HEK293 (cell line): ENCODE data around the gene ABHD17B.

Source experiments
- CTCF ChIA-PET: fragments of 350-600 bp; formaldehyde crosslinking; extraction: SDS; loops from one replicate; lab custom pipeline; 2021; ENCODE audit warnings: antibody characterized with exemption; lab: Yijun Ruan, JAX
- POLR2A ChIA-PET: fragments of 300-600 bp; formaldehyde crosslinking; extraction: SDS; loops from one replicate; lab custom pipeline; 2020; ENCODE audit warnings: antibody characterized with exemption, inconsistent platforms; lab: Yijun Ruan, JAX
- H3K27ac ChIP-seq: fragments of 200-500 bp; sonication (Bioruptor generic); 2 replicates; pipeline ENCODE4 v1.5.1; 2014; ENCODE audit warnings: low read depth, low read length, control low read depth, inconsistent platforms; ENCODE audit errors: extremely low read depth
- H3K36me3 ChIP-seq, 2 experiments: fragments of 200-500 bp in 1 of 2; sonication (Bioruptor generic) in 1 of 2; 1 replicate in 1 of 2; 2 replicates in 1 of 2; pipeline ENCODE4 v1.5.1; 2014 to 2017; ENCODE audit warnings: inconsistent platforms in 2 of 2, low read length in 2 of 2; ENCODE audit not compliant: control insufficient read depth in 2 of 2, insufficient read depth in 1 of 2
- H3K4me1 ChIP-seq: fragments of 200-500 bp; sonication (Bioruptor generic); 2 replicates; pipeline ENCODE4 v1.5.1; 2014; ENCODE audit warnings: mild to moderate bottlenecking, low read length, inconsistent platforms; ENCODE audit not compliant: control insufficient read depth, insufficient read depth
- H3K4me3 ChIP-seq: 2 replicates; pipeline ENCODE4 v1.5.1; 2011; ENCODE audit warnings: low read depth, mild to moderate bottlenecking, control low read depth, low read length, moderate library complexity
- H3K9me3 ChIP-seq: fragments of 200-500 bp; sonication (Bioruptor generic); 2 replicates; pipeline ENCODE4 v1.5.1; 2014; ENCODE audit warnings: low read depth, low read length, inconsistent platforms; ENCODE audit not compliant: control insufficient read depth, insufficient read depth
- GLI2 ChIP-seq: fragments of 450-650 bp; formaldehyde crosslinking; IDR thresholded peaks from 2 replicates; pipeline ENCODE4; 2017; ENCODE audit warnings: missing biosample characterization, missing genetic modification characterization, low read depth, borderline replicate concordance
- KLF7 ChIP-seq: fragments of 450-650 bp; formaldehyde crosslinking; IDR thresholded peaks from 2 replicates; pipeline ENCODE4 v1.5.1; 2016; ENCODE audit warnings: missing biosample characterization, missing genetic modification characterization, borderline replicate concordance
- SCRT1 ChIP-seq: fragments of 450-650 bp; formaldehyde crosslinking; IDR thresholded peaks from 2 replicates; pipeline ENCODE4 v1.5.1; 2016; ENCODE audit warnings: missing biosample characterization, missing genetic modification characterization, borderline replicate concordance
- SETDB1 ChIP-seq: IDR thresholded peaks from one replicate; pipeline ENCODE4 v1.6.1; 2017; ENCODE audit warnings: mild to moderate bottlenecking, low read length, moderate library complexity, mixed read lengths; ENCODE audit not compliant: insufficient read length
- SP2 ChIP-seq: fragments of 450-650 bp; formaldehyde crosslinking; IDR thresholded peaks from 2 replicates; pipeline ENCODE4 v1.5.1; 2016; ENCODE audit warnings: missing biosample characterization, missing genetic modification characterization
- TRIM28 ChIP-seq: IDR thresholded peaks from 2 replicates; pipeline ENCODE4 v1.6.1; 2011; ENCODE audit warnings: low read length, control low read depth, borderline replicate concordance
- ZNF24 ChIP-seq: fragments of 450-650 bp; formaldehyde crosslinking; IDR thresholded peaks from 2 replicates; pipeline ENCODE4 v1.5.1; 2016; ENCODE audit warnings: missing biosample characterization, missing genetic modification characterization
- ZNF366 ChIP-seq: fragments of 450-650 bp; formaldehyde crosslinking; conservative IDR thresholded peaks from 2 replicates; pipeline ENCODE4 v1.5.1; 2016; ENCODE audit warnings: missing biosample characterization, missing genetic modification characterization
- ZNF37A ChIP-seq: fragments of 450-650 bp; IDR thresholded peaks from 2 replicates; pipeline ENCODE4 v1.5.1; 2018; ENCODE audit warnings: missing biosample characterization, missing genetic modification characterization
- ZNF416 ChIP-seq: fragments of 450-650 bp; formaldehyde crosslinking; IDR thresholded peaks from 2 replicates; pipeline ENCODE4 v1.5.1; 2016; ENCODE audit warnings: missing biosample characterization, missing genetic modification characterization
- ZNF423 ChIP-seq: fragments of 450-650 bp; formaldehyde crosslinking; IDR thresholded peaks from 2 replicates; pipeline ENCODE4 v1.5.1; 2016; ENCODE audit warnings: missing biosample characterization, missing genetic modification characterization
- ZNF501 ChIP-seq: fragments of 450-650 bp; formaldehyde crosslinking; IDR thresholded peaks from 2 replicates; pipeline ENCODE4 v1.5.1; 2016; ENCODE audit warnings: missing biosample characterization, missing genetic modification characterization
- ZNF776 ChIP-seq: fragments of 450-650 bp; formaldehyde crosslinking; IDR thresholded peaks from 2 replicates; pipeline ENCODE4 v1.5.0; 2017; ENCODE audit warnings: missing biosample characterization, missing genetic modification characterization, borderline replicate concordance
- ZNF785 ChIP-seq: fragments of 450-650 bp; formaldehyde crosslinking; IDR thresholded peaks from 2 replicates; pipeline ENCODE4 v1.5.1; 2016; ENCODE audit warnings: missing biosample characterization, missing genetic modification characterization
- ZNF837 ChIP-seq: fragments of 450-650 bp; formaldehyde crosslinking; IDR thresholded peaks from 2 replicates; pipeline ENCODE4 v1.5.1; 2016; ENCODE audit warnings: missing biosample characterization, missing genetic modification characterization
- TF ChIP-seq, protein P1 (sequence below): fragments of 450-650 bp; formaldehyde crosslinking; IDR thresholded peaks from 2 replicates; pipeline ENCODE4 v1.5.1; 2016; ENCODE audit warnings: missing biosample characterization, missing genetic modification characterization
- TF ChIP-seq, protein P2 (sequence below): fragments of 450-650 bp; formaldehyde crosslinking; IDR thresholded peaks from 2 replicates; pipeline ENCODE4 v1.5.1; 2016; ENCODE audit warnings: missing biosample characterization, missing genetic modification characterization
- TF ChIP-seq, protein P3 (sequence below): fragments of 450-650 bp; formaldehyde crosslinking; IDR thresholded peaks from 2 replicates; pipeline ENCODE4 v1.5.1; 2016; ENCODE audit warnings: missing biosample characterization, missing genetic modification characterization

ABHD17B gene

DNA sequence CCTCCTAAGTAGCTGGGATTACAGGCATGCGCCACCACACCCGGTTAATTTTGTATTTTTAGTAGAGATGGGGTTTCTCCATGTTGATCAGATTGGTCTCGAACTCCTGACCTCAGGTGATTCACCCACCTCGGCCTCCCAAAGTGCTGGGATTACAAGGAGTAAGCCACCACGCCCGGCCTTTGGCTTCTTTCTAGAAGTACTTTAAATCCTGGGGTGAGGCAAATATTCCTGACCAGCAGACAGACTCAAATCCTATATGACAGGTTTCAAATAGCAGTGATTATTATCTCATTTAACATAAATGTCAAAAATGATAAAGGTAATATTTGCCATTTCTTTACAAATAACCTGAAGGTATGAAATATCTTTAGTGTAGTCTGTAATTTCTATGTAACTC is 35.6 kb downstream of the ABHD17B start (continued):
- no peak for TF ChIP-seq ZNF501 (tag by site-specific recombination)
- TF ChIP-seq, all 188 proteins: peak for 0

DNA sequence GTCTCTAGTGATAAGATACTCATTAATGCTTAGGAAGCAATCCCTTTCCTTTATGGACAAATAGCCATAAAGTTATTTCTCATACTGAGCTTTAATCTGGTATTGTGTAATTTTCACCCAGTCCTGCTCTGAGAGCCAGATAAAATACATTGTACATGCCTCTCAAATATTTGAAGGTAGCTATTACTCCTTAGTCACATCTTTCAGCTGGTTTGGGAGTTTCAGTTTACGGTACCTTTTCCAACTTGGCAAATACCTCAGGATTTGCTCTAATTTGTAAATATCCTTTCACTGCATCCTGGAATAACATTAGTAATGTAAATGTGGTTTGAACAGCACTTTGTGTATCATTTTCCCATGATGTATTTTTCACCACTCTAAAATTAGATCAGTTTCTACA is 47.4 kb downstream of the ABHD17B start:
- Histone ChIP-seq H3K9me3 (no peaks in the 10 kb centered on the region), H3K4me1 (no peaks in the 10 kb centered on the region), H3K36me3 (peaks cover 0 to 12% of the 10 kb centered on the region in 2 experiments; a peak in 2 of 3 replicates), H3K4me3 (no peak overlapping the region), H3K27ac (no peak overlapping the region)
- CTCF ChIA-PET: interaction anchor here (0.5 to 1.0 kb wide), 2 partner anchors 47 to 161 kb away, joined by 3 read pairs; no protein-coding TSS in a partner anchor
- no peak for TF ChIP-seq ZNF24 (tag by site-specific recombination)
- no peak for TF ChIP-seq SETDB1
- TF ChIP-seq GLI2 (tag by site-specific recombination): no peak
- no peak for TF ChIP-seq SCRT1 (tag by site-specific recombination)
- no peak for TF ChIP-seq SP2 (tag by site-specific recombination)
- TF ChIP-seq ZNF776 (tag by site-specific recombination): no peak
- TF ChIP-seq TRIM28: no peak
- TF ChIP-seq, protein P1, sequence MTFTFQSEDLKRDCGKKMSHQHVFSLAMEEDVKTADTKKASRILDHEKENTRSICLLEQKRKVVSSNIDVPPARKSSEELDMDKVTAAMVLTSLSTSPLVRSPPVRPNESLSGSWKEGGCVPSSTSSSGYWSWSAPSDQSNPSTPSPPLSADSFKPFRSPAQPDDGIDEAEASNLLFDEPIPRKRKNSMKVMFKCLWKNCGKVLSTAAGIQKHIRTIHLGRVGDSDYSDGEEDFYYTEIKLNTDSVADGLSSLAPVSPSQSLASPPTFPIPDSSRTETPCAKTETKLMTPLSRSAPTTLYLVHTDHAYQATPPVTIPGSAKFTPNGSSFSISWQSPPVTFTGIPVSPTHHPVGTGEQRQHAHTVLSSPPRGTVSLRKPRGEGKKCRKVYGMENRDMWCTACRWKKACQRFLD (tag by site-specific recombination): no peak
- TF ChIP-seq KLF7 (tag by site-specific recombination): no peak
- TF ChIP-seq ZNF423: no peak
- POLR2A ChIA-PET: interaction anchor here (1.0 kb wide), 1 partner anchor 47 kb away, joined by 3 read pairs; the partner anchor contains the start of genes ABHD17B and C9orf85

DNA sequence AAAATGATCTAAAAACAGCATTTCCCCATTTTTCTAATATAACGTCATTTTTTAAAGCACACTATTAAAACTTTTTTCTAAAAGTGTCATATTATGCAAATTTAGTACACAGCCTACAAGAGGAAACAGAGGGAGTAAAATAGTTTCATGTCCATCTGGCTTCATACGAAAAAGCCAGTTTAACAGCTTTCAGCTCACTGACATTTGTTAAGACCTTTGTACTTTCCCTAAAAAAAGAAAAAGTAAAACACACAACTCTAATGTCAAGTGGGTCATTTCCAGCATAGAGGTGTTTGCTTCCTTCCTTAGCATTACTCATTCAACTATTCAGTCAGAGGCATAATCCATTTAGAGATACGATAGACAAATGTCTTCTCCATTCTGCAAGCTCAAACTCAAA is 49.4 kb downstream of the ABHD17B start:
- Histone ChIP-seq H3K27ac (no peak overlapping the region), H3K4me1 (no peaks in the 10 kb centered on the region), H3K9me3 (no peaks in the 10 kb centered on the region), H3K36me3 (peaks cover 0 to 6% of the 10 kb centered on the region in 2 experiments; a peak in 2 of 3 replicates), H3K4me3 (no peak overlapping the region)
- CTCF ChIA-PET: interaction anchor here (0.6 to 1.1 kb wide), 3 partner anchors 10 to 112 kb away, joined by 3 to 4 read pairs (median 3); no protein-coding TSS in a partner anchor
- POLR2A ChIA-PET: interaction anchor here (1.2 kb wide), 1 partner anchor 50 kb away, joined by 3 read pairs; the partner anchor contains the start of genes ABHD17B and C9orf85
- TF ChIP-seq ZNF785 (tag by site-specific recombination) (no peak), ZNF416 (tag by site-specific recombination) (no peak), ZNF837 (no peak), ZNF37A (tag by site-specific recombination) (no peak), ZNF366 (tag by site-specific recombination) (no peak)
- TF ChIP-seq, protein P2, sequence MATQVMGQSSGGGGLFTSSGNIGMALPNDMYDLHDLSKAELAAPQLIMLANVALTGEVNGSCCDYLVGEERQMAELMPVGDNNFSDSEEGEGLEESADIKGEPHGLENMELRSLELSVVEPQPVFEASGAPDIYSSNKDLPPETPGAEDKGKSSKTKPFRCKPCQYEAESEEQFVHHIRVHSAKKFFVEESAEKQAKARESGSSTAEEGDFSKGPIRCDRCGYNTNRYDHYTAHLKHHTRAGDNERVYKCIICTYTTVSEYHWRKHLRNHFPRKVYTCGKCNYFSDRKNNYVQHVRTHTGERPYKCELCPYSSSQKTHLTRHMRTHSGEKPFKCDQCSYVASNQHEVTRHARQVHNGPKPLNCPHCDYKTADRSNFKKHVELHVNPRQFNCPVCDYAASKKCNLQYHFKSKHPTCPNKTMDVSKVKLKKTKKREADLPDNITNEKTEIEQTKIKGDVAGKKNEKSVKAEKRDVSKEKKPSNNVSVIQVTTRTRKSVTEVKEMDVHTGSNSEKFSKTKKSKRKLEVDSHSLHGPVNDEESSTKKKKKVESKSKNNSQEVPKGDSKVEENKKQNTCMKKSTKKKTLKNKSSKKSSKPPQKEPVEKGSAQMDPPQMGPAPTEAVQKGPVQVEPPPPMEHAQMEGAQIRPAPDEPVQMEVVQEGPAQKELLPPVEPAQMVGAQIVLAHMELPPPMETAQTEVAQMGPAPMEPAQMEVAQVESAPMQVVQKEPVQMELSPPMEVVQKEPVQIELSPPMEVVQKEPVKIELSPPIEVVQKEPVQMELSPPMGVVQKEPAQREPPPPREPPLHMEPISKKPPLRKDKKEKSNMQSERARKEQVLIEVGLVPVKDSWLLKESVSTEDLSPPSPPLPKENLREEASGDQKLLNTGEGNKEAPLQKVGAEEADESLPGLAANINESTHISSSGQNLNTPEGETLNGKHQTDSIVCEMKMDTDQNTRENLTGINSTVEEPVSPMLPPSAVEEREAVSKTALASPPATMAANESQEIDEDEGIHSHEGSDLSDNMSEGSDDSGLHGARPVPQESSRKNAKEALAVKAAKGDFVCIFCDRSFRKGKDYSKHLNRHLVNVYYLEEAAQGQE (tag by site-specific recombination): no peak
- TF ChIP-seq, protein P3, sequence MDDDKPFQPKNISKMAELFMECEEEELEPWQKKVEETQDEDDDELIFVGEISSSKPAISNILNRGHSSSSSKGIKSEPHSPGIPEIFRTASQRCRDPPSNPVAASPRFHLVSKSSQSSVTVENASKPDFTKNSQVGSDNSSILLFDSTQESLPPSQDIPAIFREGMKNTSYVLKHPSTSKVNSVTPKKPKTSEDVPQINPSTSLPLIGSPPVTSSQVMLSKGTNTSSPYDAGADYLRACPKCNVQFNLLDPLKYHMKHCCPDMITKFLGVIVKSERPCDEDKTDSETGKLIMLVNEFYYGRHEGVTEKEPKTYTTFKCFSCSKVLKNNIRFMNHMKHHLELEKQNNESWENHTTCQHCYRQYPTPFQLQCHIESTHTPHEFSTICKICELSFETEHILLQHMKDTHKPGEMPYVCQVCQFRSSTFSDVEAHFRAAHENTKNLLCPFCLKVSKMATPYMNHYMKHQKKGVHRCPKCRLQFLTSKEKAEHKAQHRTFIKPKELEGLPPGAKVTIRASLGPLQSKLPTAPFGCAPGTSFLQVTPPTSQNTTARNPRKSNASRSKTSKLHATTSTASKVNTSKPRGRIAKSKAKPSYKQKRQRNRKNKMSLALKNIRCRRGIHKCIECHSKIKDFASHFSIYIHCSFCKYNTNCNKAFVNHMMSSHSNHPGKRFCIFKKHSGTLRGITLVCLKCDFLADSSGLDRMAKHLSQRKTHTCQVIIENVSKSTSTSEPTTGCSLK (tag by site-specific recombination): no peak
